ENCODE data around the gene FOXP2.
A peak's percentile ranks its signal among the peaks of the same experiment; 100 is the strongest.

FOXP2 gene

GRCh38 chr7:114631249-114631822, 216.7 kb downstream of the FOXP2 start:
- TF ChIP-seq POLR2A (IDR thresholded peaks at IDR 0.05; ENCODE audit: low read depth, low read length) (no peak), PAX5 (IDR thresholded peaks at IDR 0.05; ENCODE audit: insufficient read depth, low read length, severe bottlenecking) (no peak), SPI1 (IDR thresholded peaks at IDR 0.05; ENCODE audit: low read depth, low read length) (no peak), POU2F2 (IDR thresholded peaks at IDR 0.05; ENCODE audit: low read depth, low read length) (no peak), TAF1 (IDR thresholded peaks at IDR 0.05; ENCODE audit: low read depth, low read length) (no peak), POLR2AphosphoS5 (IDR thresholded peaks at IDR 0.05; ENCODE audit: low read depth, low read length) (no peak)
- DNase-seq (ENCODE audit: insufficient read length, low spot score) (no peak), FAIRE-seq (peak; percentile 71)

- DNase-seq (ENCODE audit: insufficient read length, low spot score) (no peak), FAIRE-seq (no peak)
- no peak for TF ChIP-seq PAX5 (IDR thresholded peaks at IDR 0.05; ENCODE audit: insufficient read depth, low read length, severe bottlenecking)
- no peak for TF ChIP-seq POLR2AphosphoS5 (IDR thresholded peaks at IDR 0.05; ENCODE audit: low read depth, low read length)
- TF ChIP-seq SPI1 (IDR thresholded peaks at IDR 0.05; ENCODE audit: low read depth, low read length), result no peak
- no peak for TF ChIP-seq POLR2A (IDR thresholded peaks at IDR 0.05; ENCODE audit: low read depth, low read length)
- TF ChIP-seq TAF1 (IDR thresholded peaks at IDR 0.05; ENCODE audit: low read depth, low read length), result no peak
- no peak for TF ChIP-seq POU2F2 (IDR thresholded peaks at IDR 0.05; ENCODE audit: low read depth, low read length)
Observed at GRCh38 chr7:114639451-114639850, 224.8 kb downstream of the FOXP2 start.

- FAIRE-seq (no peak), DNase-seq (ENCODE audit: insufficient read length, low spot score) (no peak)
- TF ChIP-seq POLR2A (IDR thresholded peaks at IDR 0.05; ENCODE audit: low read depth, low read length), result no peak
- no peak for TF ChIP-seq POU2F2 (IDR thresholded peaks at IDR 0.05; ENCODE audit: low read depth, low read length)
- no peak for TF ChIP-seq PAX5 (IDR thresholded peaks at IDR 0.05; ENCODE audit: insufficient read depth, low read length, severe bottlenecking)
- TF ChIP-seq SPI1 (IDR thresholded peaks at IDR 0.05; ENCODE audit: low read depth, low read length), result no peak
- no peak for TF ChIP-seq POLR2AphosphoS5 (IDR thresholded peaks at IDR 0.05; ENCODE audit: low read depth, low read length)
- TF ChIP-seq TAF1 (IDR thresholded peaks at IDR 0.05; ENCODE audit: low read depth, low read length), result no peak
Observed at GRCh38 chr7:114644455-114644854, 229.8 kb downstream of the FOXP2 start.

GRCh38 chr7:114645451-114645850, 230.8 kb downstream of the FOXP2 start:
- FAIRE-seq (no peak), DNase-seq (ENCODE audit: insufficient read length, low spot score) (no peak)
- TF ChIP-seq POLR2AphosphoS5 (IDR thresholded peaks at IDR 0.05; ENCODE audit: low read depth, low read length), result no peak

GRCh38 chr7:114647518-114647917, 232.9 kb downstream of the FOXP2 start:
- FAIRE-seq (no peak), DNase-seq (ENCODE audit: insufficient read length, low spot score) (no peak)
- TF ChIP-seq SPI1 (IDR thresholded peaks at IDR 0.05; ENCODE audit: low read depth, low read length) (no peak), POU2F2 (IDR thresholded peaks at IDR 0.05; ENCODE audit: low read depth, low read length) (no peak), PAX5 (IDR thresholded peaks at IDR 0.05; ENCODE audit: insufficient read depth, low read length, severe bottlenecking) (no peak), POLR2A (IDR thresholded peaks at IDR 0.05; ENCODE audit: low read depth, low read length) (no peak), TAF1 (IDR thresholded peaks at IDR 0.05; ENCODE audit: low read depth, low read length) (no peak), POLR2AphosphoS5 (IDR thresholded peaks at IDR 0.05; ENCODE audit: low read depth, low read length) (no peak)

- FAIRE-seq (no peak), DNase-seq (ENCODE audit: insufficient read length, low spot score) (no peak)
- TF ChIP-seq SPI1 (IDR thresholded peaks at IDR 0.05; ENCODE audit: low read depth, low read length), result no peak
- TF ChIP-seq POLR2AphosphoS5 (IDR thresholded peaks at IDR 0.05; ENCODE audit: low read depth, low read length), result no peak
Observed at GRCh38 chr7:114648117-114648516, 233.5 kb downstream of the FOXP2 start.

- DNase-seq (ENCODE audit: insufficient read length, low spot score) (no peak), FAIRE-seq (no peak)
- TF ChIP-seq POLR2A (IDR thresholded peaks at IDR 0.05; ENCODE audit: low read depth, low read length) (no peak), POU2F2 (IDR thresholded peaks at IDR 0.05; ENCODE audit: low read depth, low read length) (no peak), TAF1 (IDR thresholded peaks at IDR 0.05; ENCODE audit: low read depth, low read length) (no peak), POLR2AphosphoS5 (IDR thresholded peaks at IDR 0.05; ENCODE audit: low read depth, low read length) (no peak), SPI1 (IDR thresholded peaks at IDR 0.05; ENCODE audit: low read depth, low read length) (no peak), PAX5 (IDR thresholded peaks at IDR 0.05; ENCODE audit: insufficient read depth, low read length, severe bottlenecking) (no peak)
Observed at GRCh38 chr7:114648680-114649079, 234.1 kb downstream of the FOXP2 start.

- DNase-seq (ENCODE audit: insufficient read length, low spot score) (no peak), FAIRE-seq (no peak)
- no peak for TF ChIP-seq POLR2A (IDR thresholded peaks at IDR 0.05; ENCODE audit: low read depth, low read length)
- no peak for TF ChIP-seq POLR2AphosphoS5 (IDR thresholded peaks at IDR 0.05; ENCODE audit: low read depth, low read length)
- no peak for TF ChIP-seq TAF1 (IDR thresholded peaks at IDR 0.05; ENCODE audit: low read depth, low read length)
- TF ChIP-seq PAX5 (IDR thresholded peaks at IDR 0.05; ENCODE audit: insufficient read depth, low read length, severe bottlenecking), result no peak
- TF ChIP-seq POU2F2 (IDR thresholded peaks at IDR 0.05; ENCODE audit: low read depth, low read length), result no peak
- no peak for TF ChIP-seq SPI1 (IDR thresholded peaks at IDR 0.05; ENCODE audit: low read depth, low read length)
Observed at GRCh38 chr7:114649689-114650088, 235.1 kb downstream of the FOXP2 start.

- DNase-seq (ENCODE audit: insufficient read length, low spot score) (no peak), FAIRE-seq (no peak)
- no peak for TF ChIP-seq POLR2AphosphoS5 (IDR thresholded peaks at IDR 0.05; ENCODE audit: low read depth, low read length)
- TF ChIP-seq PAX5 (IDR thresholded peaks at IDR 0.05; ENCODE audit: insufficient read depth, low read length, severe bottlenecking), result no peak
- no peak for TF ChIP-seq POU2F2 (IDR thresholded peaks at IDR 0.05; ENCODE audit: low read depth, low read length)
- no peak for TF ChIP-seq TAF1 (IDR thresholded peaks at IDR 0.05; ENCODE audit: low read depth, low read length)
- no peak for TF ChIP-seq SPI1 (IDR thresholded peaks at IDR 0.05; ENCODE audit: low read depth, low read length)
- no peak for TF ChIP-seq POLR2A (IDR thresholded peaks at IDR 0.05; ENCODE audit: low read depth, low read length)
Observed at GRCh38 chr7:114650491-114650890, 235.9 kb downstream of the FOXP2 start.

- DNase-seq (ENCODE audit: insufficient read length, low spot score) (no peak), FAIRE-seq (no peak)
- TF ChIP-seq POLR2AphosphoS5 (IDR thresholded peaks at IDR 0.05; ENCODE audit: low read depth, low read length), result no peak
- TF ChIP-seq POLR2A (IDR thresholded peaks at IDR 0.05; ENCODE audit: low read depth, low read length), result no peak
- TF ChIP-seq SPI1 (IDR thresholded peaks at IDR 0.05; ENCODE audit: low read depth, low read length), result no peak
- TF ChIP-seq POU2F2 (IDR thresholded peaks at IDR 0.05; ENCODE audit: low read depth, low read length), result no peak
- TF ChIP-seq PAX5 (IDR thresholded peaks at IDR 0.05; ENCODE audit: insufficient read depth, low read length, severe bottlenecking), result no peak
- no peak for TF ChIP-seq TAF1 (IDR thresholded peaks at IDR 0.05; ENCODE audit: low read depth, low read length)
Observed at GRCh38 chr7:114652041-114652440, 237.4 kb downstream of the FOXP2 start.

Data from GM12891 (cell line).